SK-N-DZ (cell line): ENCODE results near the gene TRAPPC13.
A peak's percentile ranks its signal among the peaks of the same experiment; 100 is the strongest.
"Not testable (repeated sequence)": the region's sequence is repeated elsewhere in the genome, so short reads cannot be mapped to it uniquely, and the experiment has no call there.

Experiments used
- DNase-seq: peaks from one replicate; pipeline ENCODE4 v3.0.0-alpha.2; 2015; ENCODE audit warnings: low spot score
- small RNA-seq, 2 experiments: library from RNA; depleted of rRNA; stranded (forward); fragments of <200 nt; gene quantifications; one replicate each; pipeline ENCODE3, GENCODE V24; 2014

The TRAPPC13 gene

DNA sequence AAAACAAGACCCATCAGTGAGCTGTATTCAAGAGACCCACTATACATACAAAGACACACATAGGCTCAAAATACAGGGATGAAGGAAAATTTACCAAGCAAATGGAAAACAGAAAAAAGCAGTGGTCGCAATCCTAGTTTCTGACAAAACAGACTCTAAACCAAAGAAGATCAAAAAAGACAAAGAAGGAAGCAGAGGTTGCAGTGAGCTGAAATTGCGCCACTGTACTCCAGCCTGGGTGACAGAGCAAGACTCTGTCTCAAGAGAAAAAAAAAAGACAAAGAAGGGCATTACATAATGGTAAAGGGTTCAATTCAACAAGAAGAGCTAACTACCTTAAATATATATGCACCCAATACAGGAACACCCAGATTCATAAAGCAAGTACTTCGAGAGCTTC, 51.2 kb downstream of the TRAPPC13 start:
- not testable (repeated sequence) for DNase-seq

GRCh38 chr5:65682148-65682547, 57.3 kb downstream of the TRAPPC13 start:
- no peak for DNase-seq

GRCh38 chr5:65693121-65693520, 68.3 kb downstream of the TRAPPC13 start:
- DNase-seq: no peak

DNA sequence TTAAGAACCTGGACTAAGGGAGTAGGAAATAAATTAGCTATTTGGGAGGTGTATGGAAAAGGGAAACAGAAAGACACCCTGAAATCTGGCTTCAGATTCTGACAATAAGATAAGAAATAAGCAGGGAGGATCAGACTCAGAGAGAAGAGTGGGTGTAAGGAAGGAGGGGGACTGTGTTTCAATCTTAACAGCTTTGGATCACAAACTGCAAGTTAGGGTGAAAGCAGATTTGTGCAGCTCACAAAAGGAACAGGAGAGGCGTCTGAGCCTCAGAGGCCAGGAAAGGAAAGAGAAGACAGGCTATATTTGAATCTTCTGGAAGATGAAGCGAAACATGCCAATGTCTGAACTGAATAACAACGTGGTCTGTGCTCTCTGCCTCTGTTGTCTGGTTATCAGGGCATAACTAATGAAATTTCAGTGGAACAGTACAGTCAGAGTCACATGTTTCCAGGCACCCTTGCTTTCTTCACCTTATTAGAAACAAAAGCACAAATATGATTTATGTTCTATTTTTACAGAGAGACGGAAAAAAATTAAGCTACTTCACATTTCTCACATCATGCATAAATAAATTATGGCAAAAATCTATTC, 70.4 kb downstream of the TRAPPC13 start:
- DNase-seq: peak; percentile 64

DNA sequence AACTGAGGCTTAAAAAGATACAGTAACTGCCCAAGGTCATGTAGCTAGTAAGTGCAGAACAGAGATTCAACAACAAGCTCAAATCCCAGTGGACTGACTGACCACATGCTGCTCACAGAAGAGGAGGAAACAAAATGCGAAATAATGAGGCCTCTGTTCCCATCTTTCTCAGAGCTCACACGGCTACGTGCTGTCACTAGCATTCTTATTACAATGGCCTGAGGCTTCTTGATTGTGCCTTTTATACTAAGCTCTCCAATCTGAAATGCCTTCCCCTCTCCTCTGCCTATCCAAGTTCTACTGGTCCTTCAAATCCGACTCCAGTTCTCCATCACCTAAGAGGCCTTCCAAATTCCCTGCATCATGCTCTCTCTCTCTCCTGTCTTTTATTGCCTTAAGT, 71.1 kb downstream of the TRAPPC13 start:
- DNase-seq: no peak

GRCh38 chr5:65696892-65697291, 72.1 kb downstream of the TRAPPC13 start:
- no peak for DNase-seq

DNA sequence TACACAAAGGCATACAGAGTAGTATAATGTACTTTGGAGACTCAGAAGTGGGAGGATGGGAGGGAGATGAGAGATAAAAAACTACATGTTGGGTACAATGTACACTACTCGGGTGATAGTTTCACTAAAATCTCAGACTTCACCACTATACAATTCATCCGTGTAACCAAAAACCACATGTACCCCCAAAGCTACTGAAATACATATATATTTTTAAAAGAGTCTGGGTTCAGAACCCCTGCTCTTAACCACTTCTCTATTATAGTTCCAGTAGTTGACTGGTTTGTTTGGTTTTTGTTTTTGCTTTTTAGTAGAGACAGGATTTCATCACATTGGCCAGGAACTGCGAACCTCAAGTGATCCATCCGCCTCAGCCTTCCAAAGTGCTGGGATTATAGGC, 74.5 kb downstream of the TRAPPC13 start:
- DNase-seq: no peak

GRCh38 chr5:65702036-65702435, 77.2 kb downstream of the TRAPPC13 start:
- no peak for DNase-seq

- DNase-seq: peak; percentile 72
These were observed 79.9 kb downstream of the TRAPPC13 start for GRCh38 chr5:65704621-65705239.

DNA sequence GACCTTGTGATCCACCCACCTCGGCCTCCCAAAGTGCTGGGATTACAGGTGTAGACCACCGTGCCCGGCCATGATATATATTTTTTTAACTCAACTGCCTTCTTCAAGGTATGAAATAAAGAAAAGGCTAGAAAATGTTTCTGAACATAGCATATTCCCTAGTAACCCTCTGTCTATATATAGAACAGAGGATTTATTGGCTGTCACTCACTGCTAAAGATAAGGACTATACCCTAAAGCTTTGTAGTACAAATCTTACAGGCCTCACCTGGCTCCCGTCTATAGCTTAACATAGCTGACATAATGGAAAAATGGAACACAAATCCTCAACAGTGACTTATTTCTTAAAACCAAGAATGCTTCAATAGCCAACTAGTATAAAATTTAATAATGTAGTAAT, 82.8 kb downstream of the TRAPPC13 start:
- DNase-seq: no peak

GRCh38 chr5:65708145-65708544, 83.3 kb downstream of the TRAPPC13 start:
- DNase-seq: no peak

Small RNA genes lying within 50 kb of the gene (small RNA-seq; reads per million reads assigned to genes)
- gene RNU6-540P: 0 reads per million in 2 experiments
